Mucosa of descending colon (tissue), 3 donors: ENCODE data around the gene ANKRD11. TPM values are rescaled to one million over a fixed set of nuclear protein-coding genes. Genes with fewer than 3 reads are reported as not detected.
"Not testable (repeated sequence)": the region's sequence is repeated elsewhere in the genome, so short reads cannot be mapped to it uniquely, and the experiment has no call there.

Source experiments
- ATAC-seq: fragments of 200-7000 bp; cut with Tn5 transposase; one replicate; pipeline ENCODE4 v1.9.1; 2020; ENCODE audit warnings: mild to moderate bottlenecking, moderate library complexity
- DNase-seq, 3 donors: peaks; one replicate each; pipeline ENCODE4 v3.0.0-alpha.2; 2020
- H3K36me3 ChIP-seq: fragments of 200-600 bp; one replicate; pipeline ENCODE4 v1.8.0; 2021; ENCODE audit warnings: low read depth, mild to moderate bottlenecking
- H3K4me1 ChIP-seq: fragments of 200-600 bp; one replicate; pipeline ENCODE4 v1.8.0; 2021; ENCODE audit warnings: low read depth, mild to moderate bottlenecking
- H3K4me3 ChIP-seq: fragments of 200-600 bp; one replicate; pipeline ENCODE4 v1.8.0; 2021; ENCODE audit warnings: mild to moderate bottlenecking
- H3K9me3 ChIP-seq: fragments of 200-600 bp; one replicate; pipeline ENCODE4 v1.8.0; 2021; ENCODE audit warnings: mild to moderate bottlenecking
- intact Hi-C, 2 donors: fragments of 100-400 bp; cut with DNase I in 1 of 2; cut with micrococcal nuclease in 1 of 2; formaldehyde crosslinking; loops; one replicate each; pipeline versions ENCODE4 v1.11.0 to v1.11.1; 2022; cut with DNase I, micrococcal nuclease
- total RNA-seq, 3 donors: library from RNA; stranded (reverse); fragmentation: NEBNext Ultra II Directional in 2 of 3; extraction: Animal tissue kit (Norgen Biotek cat#: 25700) in 2 of 3; gene quantifications; one replicate each; pipeline versions ENCODE4 v1.2.1 to v1.2.4, GENCODE V29; 2021 to 2023
- TF ChIP-seq, protein P1 (sequence below): fragments of 200-600 bp; IDR thresholded peaks from one replicate; pipeline ENCODE4 v1.8.0; 2022; ENCODE audit warnings: antibody characterized with exemption, mild to moderate bottlenecking
- donor health status: DM: no; HTN: no; CAD: no; lungs with moderate emphysema.
- donor health status: DM: no; HTN: no; CAD: no.
- donor health status: DM: no; HTN: yes; CAD: no.

Gene ANKRD11
- total RNA-seq, 3 donors from 2014 or later: 125 to 127 (median 127) TPM

DNA sequence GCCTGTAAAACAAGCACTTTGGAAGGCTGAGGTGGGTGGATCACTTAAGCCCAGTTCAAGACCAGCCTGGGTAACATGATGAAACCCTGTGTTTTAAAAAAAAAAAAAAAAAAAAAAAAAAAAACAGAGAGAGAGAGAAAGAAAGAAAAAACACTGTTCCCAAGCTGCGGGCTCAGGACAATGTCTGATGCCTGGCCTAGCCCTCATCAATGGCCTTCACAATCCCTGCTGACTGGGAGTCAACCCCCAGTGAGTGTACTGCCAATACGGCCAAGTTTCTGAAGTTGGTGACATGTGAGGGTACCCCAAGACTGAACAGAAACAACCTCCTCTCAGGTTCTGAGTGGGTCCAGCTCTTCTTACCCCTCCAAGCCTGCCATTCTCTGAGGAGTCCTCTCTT is 156.3 kb downstream of the ANKRD11 start:
- no peaks in the 10 kb centered on the region for H3K36me3 ChIP-seq
- TF ChIP-seq, protein P1, sequence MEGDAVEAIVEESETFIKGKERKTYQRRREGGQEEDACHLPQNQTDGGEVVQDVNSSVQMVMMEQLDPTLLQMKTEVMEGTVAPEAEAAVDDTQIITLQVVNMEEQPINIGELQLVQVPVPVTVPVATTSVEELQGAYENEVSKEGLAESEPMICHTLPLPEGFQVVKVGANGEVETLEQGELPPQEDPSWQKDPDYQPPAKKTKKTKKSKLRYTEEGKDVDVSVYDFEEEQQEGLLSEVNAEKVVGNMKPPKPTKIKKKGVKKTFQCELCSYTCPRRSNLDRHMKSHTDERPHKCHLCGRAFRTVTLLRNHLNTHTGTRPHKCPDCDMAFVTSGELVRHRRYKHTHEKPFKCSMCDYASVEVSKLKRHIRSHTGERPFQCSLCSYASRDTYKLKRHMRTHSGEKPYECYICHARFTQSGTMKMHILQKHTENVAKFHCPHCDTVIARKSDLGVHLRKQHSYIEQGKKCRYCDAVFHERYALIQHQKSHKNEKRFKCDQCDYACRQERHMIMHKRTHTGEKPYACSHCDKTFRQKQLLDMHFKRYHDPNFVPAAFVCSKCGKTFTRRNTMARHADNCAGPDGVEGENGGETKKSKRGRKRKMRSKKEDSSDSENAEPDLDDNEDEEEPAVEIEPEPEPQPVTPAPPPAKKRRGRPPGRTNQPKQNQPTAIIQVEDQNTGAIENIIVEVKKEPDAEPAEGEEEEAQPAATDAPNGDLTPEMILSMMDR: no peak
- DNase-seq (peak in 1 of 3 donors; percentile 12), ATAC-seq (no peak)
- H3K9me3 ChIP-seq: no peaks in the 10 kb centered on the region
- H3K4me1 ChIP-seq: peaks cover 16% of the 10 kb centered on the region
- H3K4me3 ChIP-seq: no peak overlapping the region
- intact Hi-C loops: no loop called here

DNA sequence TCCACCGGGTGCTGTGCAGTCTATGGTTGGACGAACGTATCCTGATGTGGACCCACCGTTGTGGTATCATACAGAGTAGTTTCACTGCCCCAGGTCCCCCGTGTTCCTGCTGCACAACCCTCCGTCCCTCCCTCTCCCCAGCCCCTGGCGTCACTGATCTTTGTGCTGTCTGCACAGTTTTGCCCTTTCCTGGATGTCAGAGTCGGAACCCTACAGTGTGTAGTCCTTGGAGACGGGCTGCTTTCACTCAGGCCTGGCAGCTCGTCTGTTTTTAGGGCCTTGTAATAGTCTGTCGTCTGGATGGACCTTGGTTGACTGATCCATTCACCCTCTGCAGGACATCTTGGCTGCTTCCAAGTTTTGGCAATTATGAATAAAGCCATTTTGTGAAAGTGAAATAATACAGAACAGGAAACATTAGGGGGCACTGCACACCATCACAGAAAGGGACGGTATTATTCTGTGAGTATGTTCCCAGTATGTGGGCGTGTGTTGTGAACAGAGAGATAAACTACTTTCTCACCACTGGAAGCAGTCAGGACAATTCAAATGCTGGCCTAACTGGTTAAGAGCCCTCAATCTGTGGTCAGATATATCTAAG is 156.9 kb downstream of the ANKRD11 start:
- ATAC-seq (peak; percentile 88), DNase-seq (peak; percentile 16 to 75 (median 21))
- intact Hi-C loops, H3K36me3 ChIP-seq, H3K4me3 ChIP-seq, H3K9me3 ChIP-seq: not testable (repeated sequence)
- peaks cover 16% of the 10 kb centered on the region for H3K4me1 ChIP-seq

DNA sequence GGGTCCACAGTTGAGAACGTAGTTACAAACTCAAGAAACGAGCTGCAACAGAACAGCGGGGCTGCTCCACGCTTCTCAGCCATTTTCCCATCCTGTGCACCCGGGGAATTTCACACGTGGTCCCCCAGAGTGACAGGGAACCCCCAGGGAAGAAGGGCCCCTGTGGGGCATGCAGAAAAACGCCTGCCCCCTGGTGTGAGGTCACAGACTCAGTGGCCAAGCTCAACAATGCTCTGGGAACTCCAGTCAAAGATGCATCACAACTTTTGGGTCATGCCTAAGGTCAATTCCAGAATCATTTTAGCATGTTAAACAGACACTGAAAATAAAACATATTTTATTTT is 157.5 kb downstream of the ANKRD11 start:
- no peaks in the 10 kb centered on the region for H3K36me3 ChIP-seq
- H3K4me3 ChIP-seq: no peak overlapping the region
- intact Hi-C loops: no loop called here
- DNase-seq (peak in 2 of 3 donors; percentile 10 to 21), ATAC-seq (no peak)
- TF ChIP-seq, protein P1: no peak
- H3K4me1 ChIP-seq: peaks cover 16% of the 10 kb centered on the region
- H3K9me3 ChIP-seq: no peaks in the 10 kb centered on the region

DNA sequence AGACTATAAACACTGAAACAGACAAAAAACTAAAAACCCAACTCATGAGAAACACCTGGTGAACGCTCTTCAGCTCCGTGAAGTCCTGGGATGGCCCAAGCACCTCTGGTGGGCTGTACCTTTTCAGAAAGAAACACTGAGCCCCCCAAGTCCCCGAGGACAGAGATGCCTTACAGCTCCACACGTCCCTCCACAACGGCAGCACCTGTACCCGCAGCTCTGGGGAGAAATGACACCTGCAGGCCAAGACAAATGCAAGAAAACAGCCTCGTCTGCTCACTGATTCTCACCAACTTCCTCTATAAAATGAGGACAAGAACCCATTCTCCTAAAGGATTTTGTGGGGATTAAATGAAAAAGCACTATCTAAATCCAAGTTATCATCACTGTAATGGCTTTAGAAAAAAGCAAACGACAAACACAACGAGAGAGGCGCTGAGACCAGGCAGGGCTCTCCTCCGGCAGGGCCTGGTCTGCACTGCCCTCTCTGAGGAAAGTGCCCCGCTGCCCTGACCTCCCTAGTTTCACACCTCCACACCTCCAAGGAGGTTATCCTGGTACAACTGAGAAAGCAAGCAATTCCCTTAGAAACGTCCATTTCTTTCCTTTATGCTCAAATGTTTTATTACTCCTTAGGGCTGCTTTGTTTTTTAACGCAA is 158.0 kb downstream of the ANKRD11 start:
- DNase-seq (peak in 2 of 3 donors; percentile 17), ATAC-seq (no peak)
- H3K4me3 ChIP-seq: no peak overlapping the region
- intact Hi-C loops: no loop called here
- TF ChIP-seq, protein P1: no peak
- no peaks in the 10 kb centered on the region for H3K9me3 ChIP-seq
- peaks cover 16% of the 10 kb centered on the region for H3K4me1 ChIP-seq
- H3K36me3 ChIP-seq: no peaks in the 10 kb centered on the region

DNA sequence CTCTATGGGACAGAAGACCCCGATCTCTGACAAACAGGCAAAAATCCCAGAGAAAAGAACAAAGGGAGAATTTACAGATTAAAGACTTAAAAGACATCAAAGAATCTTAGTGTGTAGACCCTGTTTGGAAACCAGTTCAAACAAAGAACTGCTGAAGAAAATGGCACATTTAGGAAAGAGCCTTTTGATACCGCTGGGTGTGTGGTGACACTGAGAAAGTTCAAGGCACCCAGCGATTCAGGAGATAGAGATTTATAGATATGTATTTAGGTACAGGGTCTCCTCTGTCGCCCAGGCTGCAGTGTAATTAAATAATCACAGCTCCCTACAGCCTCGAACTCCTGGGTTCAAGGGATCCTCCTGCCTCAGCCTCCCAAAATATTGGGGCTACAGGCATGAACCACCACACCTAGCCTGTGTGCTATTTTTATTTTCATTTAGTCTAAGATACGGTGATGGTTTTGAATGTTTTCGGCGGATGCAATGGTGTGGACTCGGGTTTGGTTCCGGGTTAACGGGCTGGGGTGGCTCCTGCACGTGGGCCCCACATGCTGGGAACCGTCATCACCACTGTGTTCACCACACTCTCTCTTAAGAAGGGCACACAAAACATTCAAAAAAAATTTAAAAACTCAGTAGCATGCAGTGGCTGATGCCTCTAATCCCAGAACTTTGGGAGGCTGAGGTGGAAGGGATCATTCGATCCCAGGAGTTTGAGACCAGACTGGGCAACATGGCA is 158.8 kb downstream of the ANKRD11 start:
- TF ChIP-seq, protein P1: no peak
- H3K4me1 ChIP-seq: peaks cover 18% of the 10 kb centered on the region
- DNase-seq (peak in 1 of 3 donors; percentile 42), ATAC-seq (no peak)
- no peak overlapping the region for H3K4me3 ChIP-seq
- H3K36me3 ChIP-seq: no peaks in the 10 kb centered on the region
- intact Hi-C loops: no loop called here
- no peaks in the 10 kb centered on the region for H3K9me3 ChIP-seq

DNA sequence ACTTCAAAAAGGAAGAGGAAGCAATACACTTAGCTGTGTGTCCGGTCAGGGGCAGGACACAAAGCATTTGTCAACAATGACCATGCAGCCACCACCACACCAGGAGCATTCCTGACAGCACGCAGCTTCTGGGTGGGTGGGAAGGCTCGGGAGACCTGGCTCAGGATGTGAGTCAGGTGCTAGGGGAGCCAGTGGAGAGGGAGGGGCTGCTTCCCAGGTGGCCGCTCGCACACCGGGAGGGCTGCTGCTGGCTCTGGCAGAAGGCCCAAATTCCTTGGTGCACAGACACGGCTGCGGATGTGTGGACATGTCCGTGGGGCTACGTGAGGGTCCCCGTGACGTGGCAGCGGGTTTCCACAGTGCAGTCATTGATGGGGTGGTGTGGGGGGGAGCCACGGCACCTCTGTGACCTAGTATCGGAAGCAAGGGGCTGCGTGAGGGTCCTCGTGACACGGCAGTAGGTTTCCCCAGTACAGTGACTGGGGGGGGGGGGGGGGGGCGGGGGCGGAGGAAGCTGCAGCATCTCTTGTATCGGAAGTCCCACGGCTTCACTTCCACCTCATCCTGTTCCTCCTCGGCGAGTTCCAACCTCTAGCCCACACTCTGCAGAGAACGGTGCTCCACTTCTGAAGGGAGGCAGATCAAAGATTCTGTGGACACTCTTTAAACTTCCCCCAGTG is 160.0 kb downstream of the ANKRD11 start:
- intact Hi-C loops: no loop called here
- no peak for ATAC-seq
- DNase-seq: peak in 2 of 3 donors; percentile 24 to 64

DNA sequence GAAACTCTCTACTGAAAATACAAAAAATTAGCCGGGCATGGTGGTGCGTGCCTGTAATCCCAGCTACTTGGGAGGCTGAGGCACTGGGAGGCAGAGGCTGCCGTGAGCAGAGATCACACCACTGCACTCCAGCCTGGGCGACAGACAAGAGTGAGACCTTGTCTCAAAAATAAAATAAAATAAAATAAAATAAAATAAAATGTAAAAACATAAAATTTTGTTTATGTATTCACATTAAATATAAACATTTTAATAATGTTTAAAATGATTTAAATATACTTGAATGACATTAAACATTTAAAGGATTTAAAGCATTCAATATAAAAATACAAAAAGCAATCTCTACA is 160.6 kb downstream of the ANKRD11 start:
- H3K4me1 ChIP-seq: peaks cover 28% of the 10 kb centered on the region
- H3K4me3 ChIP-seq, ATAC-seq, H3K36me3 ChIP-seq, H3K9me3 ChIP-seq, intact Hi-C loops: not testable (repeated sequence)
- peak in 2 of 3 donors; percentile 11 to 14 for DNase-seq

More for the DNA sequence above, 160.0 kb downstream of the ANKRD11 start:
- Histone ChIP-seq H3K4me3 (no peak overlapping the region), H3K9me3 (no peaks in the 10 kb centered on the region), H3K4me1 (peaks cover 28% of the 10 kb centered on the region), H3K36me3 (no peaks in the 10 kb centered on the region)
- TF ChIP-seq, protein P1: no peak
